Measurements from ENCODE around the gene IFNB1. TPM values are rescaled to one million over a fixed set of nuclear protein-coding genes. Genes with fewer than 3 reads are reported as not detected.

Gene IFNB1
- not detected in 2 replicates for total RNA-seq

GRCh38 chr9:21077781-21078180 lies at the start of gene IFNB1:
IFNB1 (minus strand) TSS chr9:21077942; CDS start chr9:21077869, 73 bp downstream.

DNA sequence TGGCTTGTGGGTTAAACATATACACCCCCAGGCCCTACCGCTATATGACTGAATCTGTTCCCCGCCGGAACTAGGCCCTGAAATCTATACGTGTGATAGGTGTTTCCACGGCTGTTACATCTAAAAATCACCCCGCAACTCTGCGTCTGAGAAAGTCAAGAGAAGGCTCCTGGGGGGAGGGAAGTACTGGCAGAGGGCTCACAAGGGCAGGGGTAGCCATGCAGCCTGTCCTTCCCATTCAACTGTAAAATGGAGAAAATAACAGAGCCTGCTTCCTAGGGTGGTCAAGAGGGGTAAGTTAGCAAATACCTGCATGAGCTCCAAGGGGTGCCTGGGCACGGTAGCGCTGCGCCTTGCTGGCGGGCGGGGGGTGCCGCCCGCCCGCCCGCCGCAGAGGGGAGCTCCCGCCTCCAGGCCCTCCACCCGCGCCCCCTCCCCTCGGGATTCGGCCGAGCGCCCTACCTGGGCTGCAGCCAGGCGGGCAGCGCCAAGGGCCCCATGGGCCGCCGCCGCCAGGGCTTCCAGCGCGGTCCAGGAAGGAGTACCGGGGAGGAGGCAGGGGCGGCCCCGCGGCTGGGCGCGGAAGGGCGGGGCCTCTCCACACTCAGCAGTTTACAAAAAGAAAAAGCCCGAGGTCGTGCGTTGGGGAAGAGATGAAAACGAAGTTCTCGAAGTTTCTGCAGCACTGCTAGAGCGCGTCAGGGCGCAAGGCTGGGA lies 46.5 kb downstream of the IFNB1 start, which contains the start of gene HACD4:
HACD4 (minus strand) TSS at position 550 of the 717 bp plus-strand sequence; CDS start at position 500, 50 bp downstream.

Small RNA genes within 50 kb of the gene (small RNA-seq; reads per million reads assigned to genes)
- gene IFNWP4, result not detected

Other genes starting within 250 kb of the IFNB1 start
- gene HACD4, start 46.3 kb downstream of the IFNB1 start, total RNA-seq, result 0.19 and 0.98 TPM in 2 replicates
- gene IFNW1, start 63.9 kb upstream of the IFNB1 start, total RNA-seq, result not detected in 2 replicates
- not detected in 2 replicates for gene IFNA21, start 88.7 kb upstream of the IFNB1 start, total RNA-seq
- gene IFNA4, start 109.6 kb upstream of the IFNB1 start, total RNA-seq, result not detected in 2 replicates
- not detected in 2 replicates for gene IFNA7, start 124.3 kb upstream of the IFNB1 start, total RNA-seq
- gene IFNA10, start 129.2 kb upstream of the IFNB1 start, total RNA-seq, result not detected in 2 replicates
- gene IFNA16, start 139.4 kb upstream of the IFNB1 start, total RNA-seq, result not detected in 2 replicates
- not detected in 2 replicates for gene IFNA17, start 150.3 kb upstream of the IFNB1 start, total RNA-seq
- gene IFNA14, start 162.1 kb upstream of the IFNB1 start, total RNA-seq, result not detected in 2 replicates
- not detected in 2 replicates for gene IFNA5, start 227.4 kb upstream of the IFNB1 start, total RNA-seq